ENCODE results near the gene RFT1.

GRCh38 chr3:53120336-53120735, 9.9 kb downstream of the RFT1 start:
- TF ChIP-seq CTCF (IDR thresholded peaks at IDR 0.05), result no peak
- TF ChIP-seq POLR2A (IDR thresholded peaks at IDR 0.05), result no peak
